Measurements from ENCODE around the gene ARL15. TPM values are rescaled to one million over a fixed set of nuclear protein-coding genes. Genes with fewer than 3 reads are reported as not detected.

ARL15 gene
- total and polyA plus RNA-seq, 2 of the 8 experiments (the other 6 are each of a cell fraction or from before 2014, with no cell fraction given) = 9.9 to 21.2 TPM

DNA sequence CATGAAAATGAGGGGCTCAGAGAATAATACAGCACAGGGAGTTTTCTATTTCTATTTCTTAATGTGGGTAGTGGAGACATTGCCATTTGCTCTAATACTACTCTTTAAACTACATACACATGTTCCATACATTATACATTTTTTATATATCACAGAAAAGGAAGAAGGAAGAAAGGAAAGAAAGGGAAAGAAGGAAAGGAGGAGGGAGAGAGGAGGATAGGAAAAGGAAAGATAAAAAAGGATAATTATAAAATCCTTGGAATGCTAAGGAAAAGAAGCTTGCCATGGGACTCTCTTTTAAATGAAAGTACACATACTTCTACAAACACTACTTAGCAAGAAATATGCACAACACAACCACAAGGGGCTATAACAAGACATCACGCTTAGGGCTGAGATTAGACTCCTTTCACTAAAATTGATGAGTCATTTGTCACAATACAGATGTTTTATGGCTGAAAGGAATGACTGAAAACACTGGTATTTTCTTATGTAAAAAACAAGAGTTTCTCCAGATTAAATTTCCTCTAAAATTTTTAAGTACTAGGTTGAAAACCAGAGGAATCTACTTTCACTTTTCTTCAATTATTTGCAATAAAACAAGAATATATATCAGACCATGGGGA, 219.8 kb downstream of the ARL15 start:
- H2AFZ ChIP-seq (ENCODE audit: low read length) = no peak overlapping the region
- H4K20me1 ChIP-seq (replicated peaks in 1 of 2; ENCODE audit: control insufficient read depth in 1 of 2, insufficient read depth in 2 of 2, low read length in 2 of 2) = no peaks in the 10 kb centered on the region
- H3K4me2 ChIP-seq (ENCODE audit: insufficient read depth in 1 of 2, low read depth in 2 of 2, low read length in 2 of 2) = no peak overlapping the region
- H3K4me3 ChIP-seq (ENCODE audit: extremely low read depth in 1 of 4, insufficient read depth in 2 of 4, low read depth in 3 of 4, low read length in 4 of 4) = no peak overlapping the region
- no peak overlapping the region for H2BK12ac ChIP-seq (ENCODE audit: low read depth, low read length)
- H3K27ac ChIP-seq (ENCODE audit: low read depth, low read length) = no peak overlapping the region
- FAIRE-seq (no peak), DNase-seq (ENCODE audit: low read depth in 1 of 2, low spot score in 2 of 2) (no peak)
- no peak overlapping the region for H4K5ac ChIP-seq (ENCODE audit: insufficient read length, low read depth, low read length)
- WGBS, 2 experiments (ENCODE audit: extremely low coverage in 1 of 2, insufficient coverage in 1 of 2, insufficient read length in 1 of 2, insufficient replicate concordance in 2 of 2, low coverage in 1 of 2, low lambda C conversion rate in 2 of 2, missing lambda C conversion rate in 1 of 2) = 64% methylated on average over 1 of the region's 1 CpG; no CpG with 5 or more reads in 1 of the 2 experiments
- no peak overlapping the region for H3K14ac ChIP-seq (ENCODE audit: insufficient read length)
- H3K9ac ChIP-seq (replicated peaks in 1 of 4; ENCODE audit: extremely low read depth in 1 of 4, low read depth in 3 of 4, low read length in 3 of 4) = no peak overlapping the region
- no peak overlapping the region for H4K91ac ChIP-seq (replicated peaks; ENCODE audit: insufficient read length, low read length)
- H2BK20ac ChIP-seq (ENCODE audit: low read length) = no peak overlapping the region
- H2BK120ac ChIP-seq (replicated peaks; ENCODE audit: low read depth, low read length) = no peak overlapping the region
- no peak overlapping the region for H3K23ac ChIP-seq (ENCODE audit: insufficient read length)
- CTCF ChIA-PET (ENCODE audit: partially characterized antibody) = interaction anchor here (1.1 kb wide), 1 partner anchor 12 kb away, joined by 5 read pairs; no protein-coding TSS in a partner anchor
- H3K56ac ChIP-seq (replicated peaks; ENCODE audit: insufficient read length, low read depth, low read length) = no peak overlapping the region
- peaks cover 0 to 3% (median 1%) of the 10 kb centered on the region in 4 experiments; a peak in 2 of 7 replicates for H3K4me1 ChIP-seq (replicated peaks in 1 of 4; ENCODE audit: control insufficient read depth in 3 of 4, insufficient read depth in 4 of 4, low read length in 3 of 4)
- POLR2A ChIA-PET (ENCODE audit: partially characterized antibody) = no interaction called here
- H3K23me2 ChIP-seq (ENCODE audit: low read depth, low read length) = peaks cover 1% of the 10 kb centered on the region; the same call in 1 of the 2 replicates
- no peak overlapping the region for H4K8ac ChIP-seq (ENCODE audit: extremely low read depth, insufficient read depth, low read length)
- H3K36me3 ChIP-seq (ENCODE audit: control insufficient read depth in 2 of 4, insufficient read depth in 4 of 4, low read length in 3 of 4) = no peaks in the 10 kb centered on the region
- no peaks in the 10 kb centered on the region for H3K79me2 ChIP-seq (ENCODE audit: control insufficient read depth in 1 of 2, insufficient read depth in 2 of 2, low read length in 2 of 2)
- H3K4ac ChIP-seq (replicated peaks; ENCODE audit: insufficient read length, low read depth, low read length) = no peak overlapping the region
- H3K9me3 ChIP-seq (ENCODE audit: insufficient read depth in 2 of 2, low read depth in 1 of 2, low read length in 1 of 2) = no peaks in the 10 kb centered on the region
- H3K79me1 ChIP-seq (ENCODE audit: low read depth, low read length) = no peaks in the 10 kb centered on the region
- H2BK5ac ChIP-seq (ENCODE audit: low read depth, low read length) = no peak overlapping the region
- H2AK5ac ChIP-seq (ENCODE audit: low read depth, low read length) = no peak overlapping the region
- H3K18ac ChIP-seq (ENCODE audit: extremely low read depth, low read length) = no peak overlapping the region
- H2BK15ac ChIP-seq (ENCODE audit: low read length) = no peak overlapping the region
- H3K27me3 ChIP-seq (replicated peaks in 1 of 4; ENCODE audit: control insufficient read depth in 3 of 4, extremely low read depth in 1 of 4, insufficient read depth in 3 of 4, low read length in 3 of 4) = no peaks in the 10 kb centered on the region
- no peak for TF ChIP-seq BRCA1 (IDR thresholded peaks at IDR 0.05; ENCODE audit: low read depth, low read length)
- TF ChIP-seq GABPA (IDR thresholded peaks at IDR 0.05; ENCODE audit: borderline replicate concordance, insufficient read depth, low read length) = no peak
- no peak for TF ChIP-seq FOSL1 (IDR thresholded peaks at IDR 0.05; ENCODE audit: insufficient read depth, low read depth, low read length)
- TF ChIP-seq JUND (IDR thresholded peaks at IDR 0.05; ENCODE audit: low read length) = no peak
- peak; percentile 35; the same call in 1 of the 2 replicates for TF ChIP-seq MAFK (IDR thresholded peaks at IDR 0.05; ENCODE audit: low read depth, low read length)
- TF ChIP-seq, protein P1, sequence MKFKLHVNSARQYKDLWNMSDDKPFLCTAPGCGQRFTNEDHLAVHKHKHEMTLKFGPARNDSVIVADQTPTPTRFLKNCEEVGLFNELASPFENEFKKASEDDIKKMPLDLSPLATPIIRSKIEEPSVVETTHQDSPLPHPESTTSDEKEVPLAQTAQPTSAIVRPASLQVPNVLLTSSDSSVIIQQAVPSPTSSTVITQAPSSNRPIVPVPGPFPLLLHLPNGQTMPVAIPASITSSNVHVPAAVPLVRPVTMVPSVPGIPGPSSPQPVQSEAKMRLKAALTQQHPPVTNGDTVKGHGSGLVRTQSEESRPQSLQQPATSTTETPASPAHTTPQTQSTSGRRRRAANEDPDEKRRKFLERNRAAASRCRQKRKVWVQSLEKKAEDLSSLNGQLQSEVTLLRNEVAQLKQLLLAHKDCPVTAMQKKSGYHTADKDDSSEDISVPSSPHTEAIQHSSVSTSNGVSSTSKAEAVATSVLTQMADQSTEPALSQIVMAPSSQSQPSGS (IDR thresholded peaks at IDR 0.05; ENCODE audit: low read length) = no peak
- no peak for TF ChIP-seq TEAD4 (IDR thresholded peaks at IDR 0.05; ENCODE audit: low read depth, low read length)
- TF ChIP-seq HDAC6 (IDR thresholded peaks at IDR 0.05; ENCODE audit: low read depth, low read length) = no peak
- TF ChIP-seq, protein P2, sequence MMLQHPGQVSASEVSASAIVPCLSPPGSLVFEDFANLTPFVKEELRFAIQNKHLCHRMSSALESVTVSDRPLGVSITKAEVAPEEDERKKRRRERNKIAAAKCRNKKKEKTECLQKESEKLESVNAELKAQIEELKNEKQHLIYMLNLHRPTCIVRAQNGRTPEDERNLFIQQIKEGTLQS (IDR thresholded peaks at IDR 0.05; ENCODE audit: insufficient read depth, low read depth, low read length) = no peak
- TF ChIP-seq NRF1 (IDR thresholded peaks at IDR 0.05; ENCODE audit: low read depth, low read length) = no peak
- no peak for TF ChIP-seq BCL11A (IDR thresholded peaks at IDR 0.05; ENCODE audit: low read depth in 2 of 2, low read length in 2 of 2)
- TF ChIP-seq POLR2AphosphoS5 (IDR thresholded peaks at IDR 0.05; ENCODE audit: low read depth, low read length) = no peak

Measured in H1 (cell line).